ENCODE results near the gene KRTAP4-2. TPM values are rescaled to one million over a fixed set of nuclear protein-coding genes. Genes with fewer than 3 reads are reported as not detected.
"Not testable (repeated sequence)": the region's sequence is repeated elsewhere in the genome, so short reads cannot be mapped to it uniquely, and the experiment has no call there.

KRTAP4-2 gene
- polyA plus RNA-seq, 4 donors = not detected

DNA sequence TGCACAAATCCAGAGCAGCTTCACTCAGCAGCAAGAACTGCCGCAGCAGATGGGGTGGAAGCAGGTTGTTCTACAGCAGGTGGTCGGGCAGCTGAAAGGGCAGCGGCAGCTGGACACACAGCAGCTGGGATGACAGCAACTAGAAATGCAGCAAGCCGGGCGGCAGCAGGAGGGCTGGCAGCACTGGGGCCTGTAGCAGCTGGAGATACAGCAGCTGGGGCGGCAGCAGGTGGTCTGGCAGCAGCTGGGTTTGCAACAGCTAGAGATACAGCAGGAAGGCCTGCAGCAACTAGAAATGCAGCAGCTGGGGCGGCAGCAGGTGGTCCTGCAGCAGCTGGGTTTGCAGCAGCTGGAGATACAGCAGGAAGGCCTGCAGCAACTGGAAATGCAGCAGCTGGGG lies 10.5 kb downstream of the KRTAP4-2 start:
- no peak for DNase-seq (ENCODE audit: low read depth in 4 of 4, low spot score in 3 of 4)

- DNase-seq (ENCODE audit: low read depth in 4 of 4, low spot score in 3 of 4) = no peak
These were observed 14.2 kb downstream of the KRTAP4-2 start for GRCh38 chr17:41163828-41164227.

- no peak for DNase-seq (ENCODE audit: low read depth in 4 of 4, low spot score in 3 of 4)
These were observed 17.4 kb downstream of the KRTAP4-2 start, which contains the start of gene KRTAP4-4 for GRCh38 chr17:41160648-41161047. Gene KRTAP4-4 (minus strand): TSS chr17:41160748. CDS start chr17:41160691, 57 bp downstream.

DNA sequence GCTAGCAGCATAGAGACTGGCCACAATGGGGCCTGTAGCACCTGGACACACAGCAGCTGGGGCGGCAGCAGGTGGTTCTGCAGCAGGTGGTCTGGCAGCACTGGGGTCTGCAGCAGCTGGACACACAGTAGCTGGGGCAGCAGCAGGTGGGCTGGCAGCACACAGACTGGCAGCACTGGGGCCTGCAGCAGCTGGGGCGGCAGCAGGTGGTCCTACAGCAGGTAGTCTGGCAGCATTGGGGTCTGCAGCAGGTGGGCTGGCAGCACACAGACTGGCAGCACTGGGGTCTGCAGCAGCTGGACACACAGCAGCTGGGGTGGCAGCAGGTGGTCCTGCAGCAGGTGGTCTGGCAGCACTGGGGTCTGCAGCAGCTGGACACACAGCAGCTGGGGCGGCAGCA lies 17.8 kb downstream of the KRTAP4-2 start:
- DNase-seq (ENCODE audit: low read depth in 4 of 4, low spot score in 3 of 4) = not testable (repeated sequence)

DNA sequence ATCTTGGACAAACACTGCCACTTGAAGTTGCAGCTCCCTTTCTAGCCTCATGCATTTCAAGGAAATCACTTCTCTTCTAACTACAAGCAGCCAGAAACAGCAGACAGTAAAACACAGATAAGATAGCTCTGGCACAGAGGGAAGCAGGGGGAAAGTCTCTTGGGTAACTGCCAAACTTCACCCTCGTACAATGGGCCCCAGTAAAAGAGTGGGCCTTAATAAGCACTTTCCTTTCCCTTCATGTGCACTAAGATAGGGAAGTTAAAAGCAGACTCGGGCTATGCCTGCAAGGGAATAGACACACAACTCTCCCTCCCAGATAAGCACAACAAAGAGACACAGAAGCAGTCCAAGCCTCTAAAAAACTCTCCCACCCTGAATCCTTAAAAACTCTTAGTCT lies 24.2 kb downstream of the KRTAP4-2 start:
- DNase-seq (ENCODE audit: low read depth in 4 of 4, low spot score in 3 of 4) = no peak

DNA sequence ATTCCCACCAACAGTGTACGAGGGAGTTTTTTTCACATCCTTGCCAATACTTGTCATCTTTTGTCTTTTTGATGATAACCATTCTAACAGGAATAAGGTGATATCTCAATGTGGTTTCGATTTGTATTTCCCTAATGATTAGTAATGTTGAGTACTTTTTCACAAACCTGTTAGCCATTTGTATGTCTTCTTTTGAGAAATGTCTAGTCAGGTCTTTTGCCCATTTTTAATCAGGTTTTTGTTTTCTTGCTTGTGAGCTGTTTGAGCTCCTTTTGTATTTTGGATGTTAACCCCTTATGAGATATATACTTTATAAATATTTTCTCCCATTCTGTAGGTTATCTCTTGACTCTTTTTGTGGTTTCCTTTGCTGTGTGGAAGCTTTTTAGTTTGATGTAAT lies 26.5 kb downstream of the KRTAP4-2 start:
- DNase-seq (ENCODE audit: low read depth in 4 of 4, low spot score in 3 of 4) = no peak

- no peak for DNase-seq (ENCODE audit: low read depth in 4 of 4, low spot score in 3 of 4)
These were observed 28.0 kb downstream of the KRTAP4-2 start for GRCh38 chr17:41150026-41150425.

DNA sequence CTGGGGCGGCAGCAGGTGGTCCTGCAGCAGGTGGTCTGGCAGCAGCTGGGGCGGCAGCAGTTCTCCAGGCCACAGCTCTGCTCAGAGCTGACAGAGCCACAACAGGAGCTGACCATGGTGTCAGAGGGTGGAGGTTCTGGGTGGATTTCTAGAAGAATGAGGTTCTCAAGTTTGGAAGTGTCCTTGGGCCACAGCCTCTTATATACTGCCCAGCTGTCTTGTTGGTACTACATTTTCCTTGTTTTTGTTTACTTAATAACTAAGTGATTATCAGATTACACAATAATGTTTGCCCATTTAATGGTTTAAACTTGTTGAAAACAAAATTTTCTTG lies 28.4 kb downstream of the KRTAP4-2 start, which contains the start of gene KRTAP4-5:
Gene KRTAP4-5, minus strand, starts transcription at position 174 of the 334 bp plus-strand sequence. Its CDS starts 58 bp downstream, at position 116.
- DNase-seq (ENCODE audit: low read depth in 4 of 4, low spot score in 3 of 4) = no peak

- DNase-seq (ENCODE audit: low read depth in 4 of 4, low spot score in 3 of 4) = not testable (repeated sequence)
These were observed 28.9 kb downstream of the KRTAP4-2 start for GRCh38 chr17:41148971-41149651.

DNA sequence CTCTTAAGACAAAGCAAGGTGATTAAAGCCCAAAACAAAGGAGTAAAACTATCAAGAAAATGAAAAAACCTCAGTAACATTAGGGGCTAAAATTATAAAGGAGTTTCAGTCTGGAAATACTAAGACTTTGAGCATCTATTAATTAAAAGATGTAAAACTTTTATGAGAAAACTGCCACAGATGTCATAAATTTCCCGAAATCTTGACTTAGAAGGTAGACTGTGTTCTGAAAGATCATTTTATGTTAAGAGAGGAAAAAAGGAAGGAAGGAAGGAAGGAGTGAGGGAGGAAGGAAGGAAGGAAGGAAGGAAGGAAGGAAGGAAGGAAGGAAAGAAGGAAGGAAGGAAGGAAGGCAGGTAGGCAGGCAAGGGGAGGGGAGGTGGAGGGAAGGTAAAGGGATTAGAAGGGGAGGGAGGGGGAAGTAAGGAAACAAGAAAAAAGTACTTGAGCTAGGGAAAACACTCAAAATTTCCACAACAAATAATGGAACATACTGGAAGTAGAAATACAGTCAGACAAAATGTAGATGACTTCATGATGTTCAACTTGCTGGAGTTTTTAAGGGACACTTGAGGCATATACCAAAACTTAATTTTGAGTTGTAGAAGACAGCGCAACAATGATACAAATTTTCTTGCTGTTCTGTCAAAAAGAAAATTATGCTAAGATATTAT lies 30.4 kb downstream of the KRTAP4-2 start:
- no peak for DNase-seq (ENCODE audit: low read depth in 4 of 4, low spot score in 3 of 4)

GRCh38 chr17:41145261-41145660 lies 32.8 kb downstream of the KRTAP4-2 start:
- DNase-seq (ENCODE audit: low read depth in 4 of 4, low spot score in 3 of 4) = no peak

- no peak for DNase-seq (ENCODE audit: low read depth in 4 of 4, low spot score in 3 of 4)
These were observed 33.2 kb downstream of the KRTAP4-2 start for GRCh38 chr17:41144846-41145245.

GRCh38 chr17:41141361-41141760 lies 36.7 kb downstream of the KRTAP4-2 start:
- no peak for DNase-seq (ENCODE audit: low read depth in 4 of 4, low spot score in 3 of 4)

DNA sequence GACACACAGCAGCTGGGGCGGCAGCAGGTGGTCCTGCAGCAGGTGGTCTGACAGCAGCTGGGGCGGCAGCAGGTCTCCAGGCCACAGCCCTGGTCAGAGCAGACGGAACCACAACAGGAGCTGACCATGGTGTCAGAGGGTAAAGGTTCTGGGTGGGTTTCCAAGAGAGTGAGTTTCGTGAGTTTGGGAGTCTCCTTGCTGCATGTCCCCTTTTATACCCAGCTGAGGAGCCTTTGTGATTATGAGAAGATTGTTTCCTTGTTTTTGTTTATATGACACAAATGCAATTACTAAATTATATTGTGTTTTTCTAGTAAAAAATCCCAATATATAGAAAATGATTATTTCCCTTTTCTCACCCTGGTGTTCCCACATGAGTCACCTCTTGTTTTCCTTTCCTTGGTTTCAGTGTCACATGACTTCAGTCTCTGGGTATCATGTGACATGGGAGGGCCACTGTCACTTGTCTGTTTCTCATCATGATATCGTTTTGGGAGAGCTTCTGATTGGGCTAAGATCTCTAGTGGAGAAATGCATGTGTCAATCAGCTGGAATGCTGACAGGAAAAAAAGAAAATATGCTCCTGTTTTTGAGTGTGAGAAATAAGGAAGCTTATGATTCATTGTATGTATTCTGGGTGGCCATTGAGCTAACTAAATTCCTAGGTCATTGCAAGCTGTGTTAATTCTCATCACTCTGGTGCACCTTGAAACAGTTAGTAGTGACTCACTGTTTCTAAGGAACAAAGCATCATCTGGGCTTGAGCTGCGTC lies 37.5 kb downstream of the KRTAP4-2 start, which contains the start of gene KRTAP4-6:
Gene KRTAP4-6, minus strand, starts transcription at position 185 of the 772 bp plus-strand sequence. Its CDS starts 57 bp downstream, at position 128.
- DNase-seq (ENCODE audit: low read depth in 4 of 4, low spot score in 3 of 4) = no peak

DNA sequence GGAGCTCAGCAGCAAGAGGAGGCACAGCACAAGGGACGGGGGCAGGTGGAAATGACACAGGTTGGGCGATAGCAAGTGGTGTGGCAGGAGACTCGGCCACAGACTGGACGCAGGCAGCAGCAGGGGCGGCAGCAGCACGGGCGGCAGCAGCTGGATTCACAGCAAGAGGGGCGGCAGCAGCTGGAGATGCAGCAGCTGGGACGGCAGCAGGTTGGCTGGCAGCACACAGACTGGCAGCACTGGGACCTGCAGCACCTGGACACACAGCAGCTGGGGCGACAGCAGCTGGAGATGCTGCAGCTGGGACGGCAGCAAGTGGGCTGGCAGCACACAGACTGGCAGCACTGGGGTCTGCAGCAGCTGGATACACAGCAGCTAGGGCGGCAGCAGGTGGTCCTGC lies 38.2 kb downstream of the KRTAP4-2 start:
- not testable (repeated sequence) for DNase-seq (ENCODE audit: low read depth in 4 of 4, low spot score in 3 of 4)

DNA sequence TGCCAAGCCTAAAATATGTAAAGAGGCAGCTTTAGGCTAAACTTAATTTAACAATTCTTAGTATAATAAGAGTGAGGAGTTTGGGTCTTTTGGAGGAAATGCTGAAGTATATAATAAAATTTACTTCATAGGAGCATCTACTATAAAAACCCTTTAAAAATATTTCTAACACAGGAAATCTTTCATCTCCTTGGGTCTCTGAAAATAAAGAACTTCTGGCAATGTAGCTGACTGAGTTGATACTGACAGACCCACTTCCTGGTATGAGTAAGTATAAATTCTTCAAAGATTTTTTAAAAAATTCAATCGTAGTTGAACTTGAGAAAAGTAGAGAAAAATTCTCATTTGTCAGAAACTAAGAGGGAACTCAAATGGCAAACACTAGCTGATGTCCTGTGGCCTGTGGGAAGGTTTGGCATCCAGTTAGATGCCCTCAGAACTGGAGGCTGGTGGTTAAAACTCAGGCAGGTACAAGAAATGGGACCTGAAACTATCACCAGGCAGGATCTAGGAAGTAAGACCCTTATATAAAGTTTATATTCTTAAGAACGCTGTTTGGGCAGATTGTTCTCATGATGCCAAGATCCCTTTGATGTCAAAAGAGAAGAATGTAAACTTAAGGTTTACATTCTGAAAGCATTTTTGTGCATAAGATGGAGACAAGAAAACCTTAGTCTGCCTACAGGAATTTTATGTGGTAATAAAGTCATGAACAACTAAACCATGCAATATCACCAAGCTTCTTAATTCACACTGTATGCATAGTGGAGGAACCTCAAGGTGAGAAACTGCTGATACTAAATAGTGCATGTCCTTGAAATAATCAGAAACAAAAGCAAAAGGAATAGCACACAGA lies 43.9 kb downstream of the KRTAP4-2 start:
- DNase-seq (ENCODE audit: low read depth in 4 of 4, low spot score in 3 of 4) = no peak

DNA sequence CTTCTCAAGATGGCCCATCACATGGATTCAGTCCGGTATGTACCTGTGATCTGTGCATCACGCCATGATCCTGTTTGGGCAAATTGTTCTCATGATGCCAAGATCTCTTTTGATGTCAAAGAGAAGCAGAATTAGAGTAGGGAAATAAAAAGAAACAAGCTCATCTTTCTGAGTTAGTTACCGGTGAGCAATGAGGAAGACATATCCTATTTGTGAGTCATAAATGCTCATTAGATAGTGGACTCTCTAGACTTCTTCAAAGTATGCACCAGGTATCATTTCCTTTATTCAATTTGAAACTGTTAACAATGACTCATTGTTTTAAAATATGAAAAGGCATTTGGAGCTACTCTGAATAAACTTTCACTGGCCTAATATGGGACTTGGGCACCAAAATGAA lies 46.0 kb downstream of the KRTAP4-2 start:
- no peak for DNase-seq (ENCODE audit: low read depth in 4 of 4, low spot score in 3 of 4)

Measured in left renal pelvis (tissue), 4 donors.